DND-41 (cell line): ENCODE results near the gene AOPEP.

Experiments used
- EZH2 ChIP-seq: IDR thresholded peaks from 3 replicates; pipeline ENCODE4 v1.6.1; 2012; ENCODE audit warnings: borderline replicate concordance, low read depth, mild to moderate bottlenecking, moderate library complexity, low read length, inconsistent platforms; ENCODE audit not compliant: severe bottlenecking
- TF ChIP-seq, protein P1 (sequence below): IDR thresholded peaks from 2 replicates; pipeline ENCODE4 v1.5.1; 2012; ENCODE audit warnings: borderline replicate concordance, low read length, moderate library complexity, mild to moderate bottlenecking; ENCODE audit not compliant: poor library complexity, severe bottlenecking; ENCODE audit errors: extremely low read depth

DNA sequence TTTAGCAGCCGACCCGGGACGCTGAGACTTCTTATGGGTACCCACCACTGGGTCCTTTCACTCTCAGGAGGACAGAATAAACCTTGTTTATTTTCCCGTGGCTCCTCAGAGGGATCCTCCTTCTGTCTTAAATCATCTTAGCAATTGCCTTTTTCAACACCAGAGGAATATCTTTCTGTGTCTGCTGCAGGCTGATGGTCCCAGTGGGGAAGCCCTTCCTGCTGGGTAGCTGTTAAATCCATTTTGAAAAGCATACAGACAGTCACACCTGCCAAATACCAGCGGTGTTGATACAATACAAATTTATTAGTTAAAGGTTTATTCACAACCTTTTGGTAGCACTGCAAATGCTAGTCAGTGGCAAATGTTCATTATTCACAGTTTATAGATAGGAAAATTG is 222.9 kb downstream of the AOPEP start:
- TF ChIP-seq, protein P1, sequence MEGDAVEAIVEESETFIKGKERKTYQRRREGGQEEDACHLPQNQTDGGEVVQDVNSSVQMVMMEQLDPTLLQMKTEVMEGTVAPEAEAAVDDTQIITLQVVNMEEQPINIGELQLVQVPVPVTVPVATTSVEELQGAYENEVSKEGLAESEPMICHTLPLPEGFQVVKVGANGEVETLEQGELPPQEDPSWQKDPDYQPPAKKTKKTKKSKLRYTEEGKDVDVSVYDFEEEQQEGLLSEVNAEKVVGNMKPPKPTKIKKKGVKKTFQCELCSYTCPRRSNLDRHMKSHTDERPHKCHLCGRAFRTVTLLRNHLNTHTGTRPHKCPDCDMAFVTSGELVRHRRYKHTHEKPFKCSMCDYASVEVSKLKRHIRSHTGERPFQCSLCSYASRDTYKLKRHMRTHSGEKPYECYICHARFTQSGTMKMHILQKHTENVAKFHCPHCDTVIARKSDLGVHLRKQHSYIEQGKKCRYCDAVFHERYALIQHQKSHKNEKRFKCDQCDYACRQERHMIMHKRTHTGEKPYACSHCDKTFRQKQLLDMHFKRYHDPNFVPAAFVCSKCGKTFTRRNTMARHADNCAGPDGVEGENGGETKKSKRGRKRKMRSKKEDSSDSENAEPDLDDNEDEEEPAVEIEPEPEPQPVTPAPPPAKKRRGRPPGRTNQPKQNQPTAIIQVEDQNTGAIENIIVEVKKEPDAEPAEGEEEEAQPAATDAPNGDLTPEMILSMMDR = no peak
- no peak for TF ChIP-seq EZH2
